IMR-90 (cell line): ENCODE results near the gene HOXD10. TPM values are rescaled to one million over a fixed set of nuclear protein-coding genes. Genes with fewer than 3 reads are reported as not detected.

ENCODE experiments used
- ATAC-seq: fragments of 200-7000 bp; cut with Tn5 transposase; 2 replicates; pipeline ENCODE4 v1.9.1; 2020; ENCODE audit warnings: low read depth, mild to moderate bottlenecking, moderate library complexity
- BruUV-seq: library from RNA; stranded (reverse); fragments of 400-500 nt; replicated peaks from 2 replicates; lab custom pipeline; 2021; lab: Mats Ljungman, UMichigan
- CTCF ChIA-PET: fragments of 300-600 bp; formaldehyde crosslinking; extraction: SDS; loops from one replicate; lab custom pipeline; 2021; ENCODE audit warnings: antibody characterized with exemption; lab: Yijun Ruan, JAX
- POLR2A ChIA-PET: fragments of 300-600 bp; sonication (Branson Sonifier 250); formaldehyde crosslinking; loops from one replicate; lab custom pipeline; 2022; ENCODE audit warnings: antibody characterized with exemption; ENCODE audit not compliant: unreplicated experiment; lab: Charles Lee
- DNase-seq: peaks from one replicate; pipeline ENCODE4 v3.0.0; 2013
- H2AFZ ChIP-seq: replicated peaks from 2 replicates; pipeline ENCODE3; 2013; ENCODE audit warnings: low read length, mild to moderate bottlenecking; ENCODE audit not compliant: poor library complexity
- H2AK5ac ChIP-seq: 2 replicates; pipeline ENCODE4 v1.6.1; 2013; ENCODE audit warnings: low read depth, low read length, inconsistent platforms
- H2AK9ac ChIP-seq: replicated peaks from 2 replicates; pipeline ENCODE3; 2013; ENCODE audit warnings: mild to moderate bottlenecking, low read depth, low read length, moderate library complexity; ENCODE audit not compliant: poor library complexity
- H2BK120ac ChIP-seq: 2 replicates; pipeline ENCODE4 v1.6.1; 2013; ENCODE audit warnings: low read depth, low read length, inconsistent platforms
- H2BK15ac ChIP-seq: 3 replicates; pipeline ENCODE4 v1.6.1; 2013; ENCODE audit warnings: low read depth, low read length, inconsistent platforms
- H2BK20ac ChIP-seq: 2 replicates; pipeline ENCODE4 v1.6.1; 2013; ENCODE audit warnings: low read depth, mild to moderate bottlenecking, inconsistent platforms, low read length, moderate library complexity
- H2BK5ac ChIP-seq: 2 replicates; pipeline ENCODE4 v1.6.1; 2013; ENCODE audit warnings: mild to moderate bottlenecking, low read depth, low read length, inconsistent platforms; ENCODE audit not compliant: poor library complexity, severe bottlenecking
- H3K14ac ChIP-seq: replicated peaks from 2 replicates; pipeline ENCODE4 v1.6.1; 2013; ENCODE audit warnings: low read depth, low read length, inconsistent platforms
- H3K18ac ChIP-seq: 2 replicates; pipeline ENCODE4 v1.6.1; 2013; ENCODE audit warnings: low read depth, low read length, control low read depth
- H3K23ac ChIP-seq: 2 replicates; pipeline ENCODE4 v1.6.1; 2013; ENCODE audit warnings: low read depth, low read length, inconsistent platforms
- H3K27ac ChIP-seq: 2 replicates; pipeline ENCODE4 v1.5.1; 2013; ENCODE audit warnings: mild to moderate bottlenecking, control low read depth, low read length; ENCODE audit not compliant: insufficient read depth
- H3K27me3 ChIP-seq: 2 replicates; pipeline ENCODE4 v1.6.1; 2013; ENCODE audit warnings: low read length; ENCODE audit not compliant: control insufficient read depth, insufficient read depth
- H3K36me3 ChIP-seq: 2 replicates; pipeline ENCODE4 v1.6.1; 2013; ENCODE audit warnings: low read length, mixed read lengths; ENCODE audit not compliant: control insufficient read depth, insufficient read depth
- H3K4ac ChIP-seq: 2 replicates; pipeline ENCODE4 v1.6.1; 2013; ENCODE audit warnings: low read depth, low read length, inconsistent platforms
- H3K4me1 ChIP-seq: 2 replicates; pipeline ENCODE4 v1.6.1; 2013; ENCODE audit warnings: low read length, mixed read lengths; ENCODE audit not compliant: control insufficient read depth, insufficient read depth
- H3K4me2 ChIP-seq: 2 replicates; pipeline ENCODE4 v1.6.1; 2013; ENCODE audit warnings: low read depth, mild to moderate bottlenecking, control low read depth, low read length, moderate library complexity
- H3K4me3 ChIP-seq: 2 replicates; pipeline ENCODE4 v1.5.1; 2013; ENCODE audit warnings: low read depth, mild to moderate bottlenecking, control low read depth, low read length, moderate library complexity; ENCODE audit not compliant: insufficient read depth
- H3K56ac ChIP-seq: 2 replicates; pipeline ENCODE4 v1.6.1; 2013; ENCODE audit warnings: low read length, inconsistent platforms; ENCODE audit not compliant: insufficient read depth; ENCODE audit errors: extremely low read depth
- H3K79me1 ChIP-seq, 2 experiments: 2 replicates each; pipeline ENCODE4 v1.6.1; 2013; ENCODE audit warnings: low read length in 2 of 2, inconsistent platforms in 1 of 2, low read depth in 1 of 2
- H3K9ac ChIP-seq: 2 replicates; pipeline ENCODE4 v1.6.1; 2013; ENCODE audit warnings: low read depth, low read length, control low read depth
- H3K9me1 ChIP-seq: 2 replicates; pipeline ENCODE4 v1.6.1; 2013; ENCODE audit warnings: low read length, inconsistent platforms; ENCODE audit not compliant: insufficient read depth
- H3K9me3 ChIP-seq: 2 replicates; pipeline ENCODE4 v1.6.1; 2013; ENCODE audit warnings: low read length; ENCODE audit not compliant: control insufficient read depth, insufficient read depth
- H4K20me1 ChIP-seq: 2 replicates; pipeline ENCODE4 v1.6.1; 2013; ENCODE audit warnings: low read length, inconsistent platforms; ENCODE audit not compliant: insufficient read depth
- H4K5ac ChIP-seq: 2 replicates; pipeline ENCODE4 v1.6.1; 2013; ENCODE audit warnings: mild to moderate bottlenecking, low read depth, low read length, control low read depth
- H4K8ac ChIP-seq, 2 experiments: 2 replicates each; pipeline ENCODE4 v1.6.1; 2013; ENCODE audit warnings: low read depth in 2 of 2, low read length in 2 of 2, control low read depth in 1 of 2, inconsistent platforms in 1 of 2
- H4K91ac ChIP-seq: 2 replicates; pipeline ENCODE4 v1.6.1; 2013; ENCODE audit warnings: low read depth, low read length, inconsistent platforms; ENCODE audit not compliant: insufficient read depth
- CHD1 ChIP-seq: IDR thresholded peaks from 2 replicates; pipeline ENCODE4 v1.6.1; 2012; ENCODE audit warnings: low read depth, low read length, improper control_type of control experiment
- POLR2A ChIP-seq: IDR thresholded peaks from 2 replicates; pipeline ENCODE4 v1.6.1; 2012; ENCODE audit warnings: mild to moderate bottlenecking, low read depth, low read length
- SMC3 ChIP-seq: fragments of 150-350 bp; IDR thresholded peaks from 2 replicates; pipeline ENCODE4 v1.6.1; 2016; ENCODE audit warnings: low read depth, mild to moderate bottlenecking, antibody characterized with exemption, low read length, moderate library complexity
- WGBS, 2 experiments: methylation state at CpG; one replicate each; pipeline versions ENCODE4 v1.1.5 to v1.1.7; 2013; ENCODE audit warnings: missing lambda C conversion rate in 2 of 2; ENCODE audit not compliant: insufficient read length in 1 of 2; ENCODE audit errors: extremely low coverage in 2 of 2; 5-methylcytosine and 5-hydroxymethylcytosine counted together
- dilution Hi-C: fragments of 300-500 bp; cut with HindIII; formaldehyde crosslinking; loops from one replicate; pipeline ENCODE4 v1.14.3; 2018; ENCODE audit warnings: low sequenced_read_pairs; ENCODE audit not compliant: unreplicated experiment
- in situ Hi-C: fragments of 300-500 bp; cut with MboI; formaldehyde crosslinking; loops from 3 replicates; pipeline ENCODE4 v1.14.3; 2019; ENCODE audit warnings: low sequenced_read_pairs, inconsistent platforms, mixed read lengths
- intact Hi-C: fragments of 100-400 bp; cut with micrococcal nuclease; formaldehyde crosslinking; loops from 2 replicates; pipeline ENCODE4 v1.10.0; 2022
- polyA plus RNA-seq, 3 experiments: library from polyadenylated mRNA; depleted of rRNA; stranded (reverse); fragments of >200 nt; gene quantifications; 2 replicates each; pipeline ENCODE4 v1.2.3, GENCODE V29; 2012; ENCODE audit warnings: low replicate concordance in 1 of 3
- total RNA-seq: library from RNA; depleted of rRNA; stranded (reverse); fragments of >200 nt; gene quantifications from 2 replicates; pipeline ENCODE4 v1.2.3, GENCODE V29; 2012
- TF ChIP-seq, protein P1 (sequence below): fragments of 150-350 bp; IDR thresholded peaks from 2 replicates; pipeline ENCODE4 v1.6.1; 2016; ENCODE audit warnings: low read depth, mild to moderate bottlenecking, low read length, moderate library complexity, borderline replicate concordance

The HOXD10 gene
- total and polyA plus RNA-seq, 2 of the 4 experiments (the other 2 are of a cell fraction), result not detected

DNA sequence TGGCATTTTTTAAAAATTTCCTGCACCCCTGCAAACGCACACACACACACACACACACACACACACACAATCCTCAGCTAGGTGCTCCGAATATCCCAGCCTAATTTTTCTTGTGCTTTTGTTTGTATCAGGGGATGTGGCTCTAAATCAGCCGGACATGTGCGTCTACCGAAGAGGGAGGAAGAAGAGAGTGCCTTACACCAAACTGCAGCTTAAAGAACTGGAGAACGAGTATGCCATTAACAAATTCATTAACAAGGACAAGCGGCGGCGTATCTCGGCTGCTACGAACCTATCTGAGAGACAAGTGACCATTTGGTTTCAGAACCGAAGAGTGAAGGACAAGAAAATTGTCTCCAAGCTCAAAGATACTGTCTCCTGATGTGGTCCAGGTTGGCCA is 22.2 kb upstream of the HOXD10 start:
- no CpG with 5 or more reads among the region's 12 CpGs for WGBS, 2 experiments
- ChIA-PET POLR2A (no interaction called here), CTCF (interaction anchor here (1.5 kb wide), 1 partner anchor 404 kb away, joined by 5 read pairs; no protein-coding TSS in a partner anchor)
- Histone ChIP-seq H3K9me1 (no peaks in the 10 kb centered on the region), H2BK120ac (no peak overlapping the region), H2AFZ (no peak overlapping the region), H3K27ac (no peak overlapping the region), H3K36me3 (no peaks in the 10 kb centered on the region), H3K4me3 (no peak overlapping the region), H3K18ac (no peak overlapping the region), H3K4ac (no peak overlapping the region), H3K23ac (no peak overlapping the region), H3K4me1 (peaks cover 3% of the 10 kb centered on the region; the same call in 1 of the 2 replicates), H2AK9ac (no peak overlapping the region), H3K56ac (no peak overlapping the region), H3K27me3 (peaks cover 90% of the 10 kb centered on the region), H2BK15ac (no peak overlapping the region), H3K9me3 (peaks cover 9% of the 10 kb centered on the region), H3K14ac (no peak overlapping the region), H3K79me1 (no peaks in the 10 kb centered on the region), H4K91ac (no peak overlapping the region), H3K4me2 (no peak overlapping the region), H4K8ac (no peak overlapping the region), H2AK5ac (no peak overlapping the region), H4K5ac (no peak overlapping the region), H3K9ac (no peak overlapping the region), H2BK20ac (no peak overlapping the region), H4K20me1 (no peaks in the 10 kb centered on the region), H2BK5ac (no peak overlapping the region)
- ATAC-seq (no peak), DNase-seq (no peak)
- dilution Hi-C loops, result no loop called here
- TF ChIP-seq POLR2A (no peak), SMC3 (no peak), CHD1 (no peak)
- TF ChIP-seq, protein P1, sequence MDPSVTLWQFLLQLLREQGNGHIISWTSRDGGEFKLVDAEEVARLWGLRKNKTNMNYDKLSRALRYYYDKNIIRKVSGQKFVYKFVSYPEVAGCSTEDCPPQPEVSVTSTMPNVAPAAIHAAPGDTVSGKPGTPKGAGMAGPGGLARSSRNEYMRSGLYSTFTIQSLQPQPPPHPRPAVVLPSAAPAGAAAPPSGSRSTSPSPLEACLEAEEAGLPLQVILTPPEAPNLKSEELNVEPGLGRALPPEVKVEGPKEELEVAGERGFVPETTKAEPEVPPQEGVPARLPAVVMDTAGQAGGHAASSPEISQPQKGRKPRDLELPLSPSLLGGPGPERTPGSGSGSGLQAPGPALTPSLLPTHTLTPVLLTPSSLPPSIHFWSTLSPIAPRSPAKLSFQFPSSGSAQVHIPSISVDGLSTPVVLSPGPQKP, result no peak
- in situ Hi-C loops, result loop anchor here (10.0 to 25.0 kb wide), 4 partner anchors 410 to 1357 kb away; no protein-coding TSS in a partner anchor
- intact Hi-C loops, result loop anchor here (10.0 kb wide), 1 partner anchor 1390 kb away; no protein-coding TSS in a partner anchor
- no TSS peak for BruUV-seq
